IMR-90 (cell line): ENCODE measurements around the gene RFTN1. TPM values are rescaled to one million over a fixed set of nuclear protein-coding genes. Genes with fewer than 3 reads are reported as not detected.

Experiments used
- ATAC-seq: fragments of 200-7000 bp; cut with Tn5 transposase; 2 replicates; pipeline ENCODE4 v1.9.1; 2020; ENCODE audit warnings: low read depth, mild to moderate bottlenecking, moderate library complexity
- BruUV-seq: library from RNA; stranded (reverse); fragments of 400-500 nt; replicated peaks from 2 replicates; lab custom pipeline; 2021; lab: Mats Ljungman, UMichigan
- CTCF ChIA-PET: fragments of 300-600 bp; formaldehyde crosslinking; extraction: SDS; loops from one replicate; lab custom pipeline; 2021; ENCODE audit warnings: antibody characterized with exemption; lab: Yijun Ruan, JAX
- POLR2A ChIA-PET: fragments of 300-600 bp; sonication (Branson Sonifier 250); formaldehyde crosslinking; loops from one replicate; lab custom pipeline; 2022; ENCODE audit warnings: antibody characterized with exemption; ENCODE audit not compliant: unreplicated experiment; lab: Charles Lee
- DNase-seq: peaks from one replicate; pipeline ENCODE4 v3.0.0; 2013
- H2AFZ ChIP-seq: replicated peaks from 2 replicates; pipeline ENCODE3; 2013; ENCODE audit warnings: low read length, mild to moderate bottlenecking; ENCODE audit not compliant: poor library complexity
- H2AK5ac ChIP-seq: 2 replicates; pipeline ENCODE4 v1.6.1; 2013; ENCODE audit warnings: low read depth, low read length, inconsistent platforms
- H2AK9ac ChIP-seq: replicated peaks from 2 replicates; pipeline ENCODE3; 2013; ENCODE audit warnings: mild to moderate bottlenecking, low read depth, low read length, moderate library complexity; ENCODE audit not compliant: poor library complexity
- H2BK120ac ChIP-seq: 2 replicates; pipeline ENCODE4 v1.6.1; 2013; ENCODE audit warnings: low read depth, low read length, inconsistent platforms
- H2BK15ac ChIP-seq: 3 replicates; pipeline ENCODE4 v1.6.1; 2013; ENCODE audit warnings: low read depth, low read length, inconsistent platforms
- H2BK20ac ChIP-seq: 2 replicates; pipeline ENCODE4 v1.6.1; 2013; ENCODE audit warnings: low read depth, mild to moderate bottlenecking, inconsistent platforms, low read length, moderate library complexity
- H2BK5ac ChIP-seq: 2 replicates; pipeline ENCODE4 v1.6.1; 2013; ENCODE audit warnings: mild to moderate bottlenecking, low read depth, low read length, inconsistent platforms; ENCODE audit not compliant: poor library complexity, severe bottlenecking
- H3K14ac ChIP-seq: replicated peaks from 2 replicates; pipeline ENCODE4 v1.6.1; 2013; ENCODE audit warnings: low read depth, low read length, inconsistent platforms
- H3K18ac ChIP-seq: 2 replicates; pipeline ENCODE4 v1.6.1; 2013; ENCODE audit warnings: low read depth, low read length, control low read depth
- H3K23ac ChIP-seq: 2 replicates; pipeline ENCODE4 v1.6.1; 2013; ENCODE audit warnings: low read depth, low read length, inconsistent platforms
- H3K27ac ChIP-seq: 2 replicates; pipeline ENCODE4 v1.5.1; 2013; ENCODE audit warnings: mild to moderate bottlenecking, control low read depth, low read length; ENCODE audit not compliant: insufficient read depth
- H3K27me3 ChIP-seq: 2 replicates; pipeline ENCODE4 v1.6.1; 2013; ENCODE audit warnings: low read length; ENCODE audit not compliant: control insufficient read depth, insufficient read depth
- H3K36me3 ChIP-seq: 2 replicates; pipeline ENCODE4 v1.6.1; 2013; ENCODE audit warnings: low read length, mixed read lengths; ENCODE audit not compliant: control insufficient read depth, insufficient read depth
- H3K4ac ChIP-seq: 2 replicates; pipeline ENCODE4 v1.6.1; 2013; ENCODE audit warnings: low read depth, low read length, inconsistent platforms
- H3K4me1 ChIP-seq: 2 replicates; pipeline ENCODE4 v1.6.1; 2013; ENCODE audit warnings: low read length, mixed read lengths; ENCODE audit not compliant: control insufficient read depth, insufficient read depth
- H3K4me2 ChIP-seq: 2 replicates; pipeline ENCODE4 v1.6.1; 2013; ENCODE audit warnings: low read depth, mild to moderate bottlenecking, control low read depth, low read length, moderate library complexity
- H3K4me3 ChIP-seq: 2 replicates; pipeline ENCODE4 v1.5.1; 2013; ENCODE audit warnings: low read depth, mild to moderate bottlenecking, control low read depth, low read length, moderate library complexity; ENCODE audit not compliant: insufficient read depth
- H3K56ac ChIP-seq: 2 replicates; pipeline ENCODE4 v1.6.1; 2013; ENCODE audit warnings: low read length, inconsistent platforms; ENCODE audit not compliant: insufficient read depth; ENCODE audit errors: extremely low read depth
- H3K79me1 ChIP-seq, 2 experiments: 2 replicates each; pipeline ENCODE4 v1.6.1; 2013; ENCODE audit warnings: low read length in 2 of 2, inconsistent platforms in 1 of 2, low read depth in 1 of 2
- H3K9ac ChIP-seq: 2 replicates; pipeline ENCODE4 v1.6.1; 2013; ENCODE audit warnings: low read depth, low read length, control low read depth
- H3K9me1 ChIP-seq: 2 replicates; pipeline ENCODE4 v1.6.1; 2013; ENCODE audit warnings: low read length, inconsistent platforms; ENCODE audit not compliant: insufficient read depth
- H3K9me3 ChIP-seq: 2 replicates; pipeline ENCODE4 v1.6.1; 2013; ENCODE audit warnings: low read length; ENCODE audit not compliant: control insufficient read depth, insufficient read depth
- H4K20me1 ChIP-seq: 2 replicates; pipeline ENCODE4 v1.6.1; 2013; ENCODE audit warnings: low read length, inconsistent platforms; ENCODE audit not compliant: insufficient read depth
- H4K5ac ChIP-seq: 2 replicates; pipeline ENCODE4 v1.6.1; 2013; ENCODE audit warnings: mild to moderate bottlenecking, low read depth, low read length, control low read depth
- H4K8ac ChIP-seq, 2 experiments: 2 replicates each; pipeline ENCODE4 v1.6.1; 2013; ENCODE audit warnings: low read depth in 2 of 2, low read length in 2 of 2, control low read depth in 1 of 2, inconsistent platforms in 1 of 2
- H4K91ac ChIP-seq: 2 replicates; pipeline ENCODE4 v1.6.1; 2013; ENCODE audit warnings: low read depth, low read length, inconsistent platforms; ENCODE audit not compliant: insufficient read depth
- BHLHE40 ChIP-seq: fragments of 150-350 bp; IDR thresholded peaks from 2 replicates; pipeline ENCODE4 v1.6.1; 2016; ENCODE audit warnings: mild to moderate bottlenecking, low read depth, low read length
- CEBPB ChIP-seq: IDR thresholded peaks from 2 replicates; pipeline ENCODE4 v1.6.1; 2012; ENCODE audit warnings: low read depth, low read length, improper control_type of control experiment
- CHD1 ChIP-seq: IDR thresholded peaks from 2 replicates; pipeline ENCODE4 v1.6.1; 2012; ENCODE audit warnings: low read depth, low read length, improper control_type of control experiment
- CTCF ChIP-seq: conservative IDR thresholded peaks from 2 replicates; pipeline ENCODE4 v1.5.1; 2012; ENCODE audit warnings: mild to moderate bottlenecking, low read depth, low read length, improper control_type of control experiment
- ELK1 ChIP-seq: fragments of 150-350 bp; IDR thresholded peaks from 2 replicates; pipeline ENCODE4 v1.6.1; 2016; ENCODE audit warnings: low read depth, mild to moderate bottlenecking, low read length, moderate library complexity, borderline replicate concordance
- FOS ChIP-seq: fragments of 150-350 bp; IDR thresholded peaks from 2 replicates; pipeline ENCODE4 v1.6.1; 2016; ENCODE audit warnings: low read depth, low read length
- MAFK ChIP-seq: IDR thresholded peaks from 2 replicates; pipeline ENCODE4 v1.6.1; 2012; ENCODE audit warnings: low read depth, low read length, improper control_type of control experiment
- MAZ ChIP-seq: IDR thresholded peaks from 2 replicates; pipeline ENCODE4 v1.6.1; 2012; ENCODE audit warnings: low read depth, mild to moderate bottlenecking, low read length, improper control_type of control experiment, moderate library complexity, borderline replicate concordance
- MXI1 ChIP-seq: IDR thresholded peaks from 2 replicates; pipeline ENCODE4 v1.6.1; 2012; ENCODE audit warnings: low read depth, mild to moderate bottlenecking, low read length, moderate library complexity, borderline replicate concordance
- NFE2L2 ChIP-seq: fragments of 150-350 bp; IDR thresholded peaks from 2 replicates; pipeline ENCODE4 v1.6.1; 2016; ENCODE audit warnings: low read depth, mild to moderate bottlenecking, low read length
- POLR2A ChIP-seq: IDR thresholded peaks from 2 replicates; pipeline ENCODE4 v1.6.1; 2012; ENCODE audit warnings: mild to moderate bottlenecking, low read depth, low read length
- RAD21 ChIP-seq: IDR thresholded peaks from 2 replicates; pipeline ENCODE4 v1.6.1; 2012; ENCODE audit warnings: low read length, improper control_type of control experiment
- RCOR1 ChIP-seq: IDR thresholded peaks from 2 replicates; pipeline ENCODE4 v1.6.1; 2012; ENCODE audit warnings: mild to moderate bottlenecking, low read length, improper control_type of control experiment; ENCODE audit not compliant: insufficient replicate concordance
- RFX5 ChIP-seq: IDR thresholded peaks from 2 replicates; pipeline ENCODE4 v1.8.0; 2012; ENCODE audit warnings: low read depth, mild to moderate bottlenecking, low read length, moderate library complexity
- SMC3 ChIP-seq: fragments of 150-350 bp; IDR thresholded peaks from 2 replicates; pipeline ENCODE4 v1.6.1; 2016; ENCODE audit warnings: low read depth, mild to moderate bottlenecking, antibody characterized with exemption, low read length, moderate library complexity
- USF2 ChIP-seq: fragments of 150-350 bp; IDR thresholded peaks from 2 replicates; pipeline ENCODE4 v1.6.1; 2017; ENCODE audit warnings: mild to moderate bottlenecking, antibody characterized with exemption, low read length, low read depth
- WGBS, 2 experiments: methylation state at CpG; one replicate each; pipeline versions ENCODE4 v1.1.5 to v1.1.7; 2013; ENCODE audit warnings: missing lambda C conversion rate in 2 of 2; ENCODE audit not compliant: insufficient read length in 1 of 2; ENCODE audit errors: extremely low coverage in 2 of 2; 5-methylcytosine and 5-hydroxymethylcytosine counted together
- dilution Hi-C: fragments of 300-500 bp; cut with HindIII; formaldehyde crosslinking; loops from one replicate; pipeline ENCODE4 v1.14.3; 2018; ENCODE audit warnings: low sequenced_read_pairs; ENCODE audit not compliant: unreplicated experiment
- in situ Hi-C: fragments of 300-500 bp; cut with MboI; formaldehyde crosslinking; loops from 3 replicates; pipeline ENCODE4 v1.14.3; 2019; ENCODE audit warnings: low sequenced_read_pairs, inconsistent platforms, mixed read lengths
- intact Hi-C: fragments of 100-400 bp; cut with micrococcal nuclease; formaldehyde crosslinking; loops from 2 replicates; pipeline ENCODE4 v1.10.0; 2022
- polyA plus RNA-seq, 3 experiments: library from polyadenylated mRNA; depleted of rRNA; stranded (reverse); fragments of >200 nt; gene quantifications; 2 replicates each; pipeline ENCODE4 v1.2.3, GENCODE V29; 2012; ENCODE audit warnings: low replicate concordance in 1 of 3
- total RNA-seq: library from RNA; depleted of rRNA; stranded (reverse); fragments of >200 nt; gene quantifications from 2 replicates; pipeline ENCODE4 v1.2.3, GENCODE V29; 2012

The RFTN1 gene
- total and polyA plus RNA-seq, 2 of the 4 experiments (the other 2 are of a cell fraction), result 45.0 to 52.0 TPM

GRCh38 chr3:16423947-16424673, 89.4 kb downstream of the RFTN1 start:
- Histone ChIP-seq H3K9ac (no peak overlapping the region), H3K56ac (no peak overlapping the region)
- dilution Hi-C loops, result no loop called here

More at GRCh38 chr3:16423947-16424673, 89.4 kb downstream of the RFTN1 start:
- no peak overlapping the region for H2AFZ ChIP-seq
- no peak overlapping the region for H4K5ac ChIP-seq
- no peak overlapping the region for H3K18ac ChIP-seq
- H3K23ac ChIP-seq, result no peak overlapping the region
- H4K8ac ChIP-seq, result no peak overlapping the region
- peaks cover 35% of the 10 kb centered on the region for H4K20me1 ChIP-seq
- H3K4me2 ChIP-seq, result no peak overlapping the region
- no peaks in the 10 kb centered on the region for H3K36me3 ChIP-seq
- no peak overlapping the region for H2BK120ac ChIP-seq
- no peak overlapping the region for H3K4me3 ChIP-seq
- H2BK5ac ChIP-seq, result no peak overlapping the region
- H4K91ac ChIP-seq, result no peak overlapping the region
- ATAC-seq (no peak), DNase-seq (no peak)
- peaks cover 22 to 67% of the 10 kb centered on the region in 2 experiments; a peak in 3 of 4 replicates for H3K79me1 ChIP-seq
- WGBS, 2 experiments, result no CpG with 5 or more reads among the region's 5 CpGs
- no peak overlapping the region for H2BK20ac ChIP-seq
- H2AK9ac ChIP-seq, result no peak overlapping the region
- intact Hi-C loops (no loop called here), in situ Hi-C loops (no loop called here)
- ChIA-PET CTCF (no interaction called here), POLR2A (no interaction called here)
- peaks cover 12% of the 10 kb centered on the region for H3K4me1 ChIP-seq
- peaks cover 23% of the 10 kb centered on the region for H3K9me1 ChIP-seq
- H3K27ac ChIP-seq, result no peak overlapping the region
- H3K14ac ChIP-seq, result no peak overlapping the region
- no peaks in the 10 kb centered on the region for H3K27me3 ChIP-seq
- H3K4ac ChIP-seq, result no peak overlapping the region
- H3K9me3 ChIP-seq, result no peaks in the 10 kb centered on the region
- no peak overlapping the region for H2BK15ac ChIP-seq
- no peak overlapping the region for H2AK5ac ChIP-seq
- TF ChIP-seq NFE2L2 (no peak), BHLHE40 (no peak), USF2 (no peak), MXI1 (no peak), FOS (no peak), MAZ (no peak), MAFK (no peak), SMC3 (no peak), RAD21 (no peak), RCOR1 (no peak), RFX5 (no peak), ELK1 (no peak), POLR2A (no peak), CEBPB (no peak), CTCF (no peak), CHD1 (no peak)
- no TSS peak for BruUV-seq
